HG03280 (cell line): ENCODE results near the gene PGGHG.
"Not testable (repeated sequence)": the region's sequence is repeated elsewhere in the genome, so short reads cannot be mapped to it uniquely, and the experiment has no call there.

ENCODE experiments used
- ATAC-seq: cut with Tn5 transposase; IDR thresholded peaks from one replicate; pipeline ENCODE4 v1.9.1; 2021; ENCODE audit warnings: mild to moderate bottlenecking, moderate library complexity; ENCODE audit not compliant: unreplicated experiment

PGGHG gene

GRCh38 chr11:311013-311748 lies 22.3 kb downstream of the PGGHG start:
- ATAC-seq, result peak; percentile 37

- no peak for ATAC-seq
Measured at GRCh38 chr11:312092-312816, 23.3 kb downstream of the PGGHG start.

GRCh38 chr11:313304-313786 lies 24.4 kb downstream of the PGGHG start:
- ATAC-seq, result no peak

- ATAC-seq, result peak; percentile 30
Measured at GRCh38 chr11:313787-314553, 25.0 kb downstream of the PGGHG start, which contains the start of gene IFITM1. Gene IFITM1 (plus strand): TSS chr11:314040. CDS start chr11:314171, 131 bp downstream.

- not testable (repeated sequence) for ATAC-seq
Measured at GRCh38 chr11:314554-314875, 25.6 kb downstream of the PGGHG start.

- no peak for ATAC-seq
Measured at GRCh38 chr11:315051-315481, 26.1 kb downstream of the PGGHG start.

- no peak for ATAC-seq
Measured at GRCh38 chr11:315516-315994, 26.6 kb downstream of the PGGHG start.

GRCh38 chr11:316031-316701 lies 27.2 kb downstream of the PGGHG start:
- ATAC-seq, result no peak

GRCh38 chr11:316891-317301 lies 28.0 kb downstream of the PGGHG start:
- no peak for ATAC-seq

- ATAC-seq, result peak; percentile 7
Measured at GRCh38 chr11:317668-318404, 28.9 kb downstream of the PGGHG start.

- peak; percentile 52 for ATAC-seq
Measured at GRCh38 chr11:318405-319120, 29.6 kb downstream of the PGGHG start.

GRCh38 chr11:319121-319887 lies 30.4 kb downstream of the PGGHG start:
- not testable (repeated sequence) for ATAC-seq

GRCh38 chr11:319888-320273 lies 31.0 kb downstream of the PGGHG start:
- ATAC-seq, result not testable (repeated sequence)

GRCh38 chr11:324156-324555 lies 35.2 kb downstream of the PGGHG start:
- no peak for ATAC-seq

GRCh38 chr11:324593-325517 lies 35.9 kb downstream of the PGGHG start:
- ATAC-seq, result not testable (repeated sequence)

- ATAC-seq, result no peak
Measured at GRCh38 chr11:325796-326591, 37.1 kb downstream of the PGGHG start.

- ATAC-seq, result no peak
Measured at GRCh38 chr11:326592-326841, 37.6 kb downstream of the PGGHG start.
